Thyroid gland (tissue), 4 donors: ENCODE results near the gene SELENOM. TPM values are rescaled to one million over a fixed set of nuclear protein-coding genes. Genes with fewer than 3 reads are reported as not detected.
A peak's percentile ranks its signal among the peaks of the same experiment; 100 is the strongest.

Source experiments
- DNase-seq, 2 donors: peaks; one replicate each; pipeline ENCODE4 v3.0.0-alpha.2; 2019
- H3K27ac ChIP-seq, 3 donors: fragments of 200-600 bp; sonication (generic); 1 replicate in 2 of 3; 2 replicates in 1 of 3; pipeline ENCODE4 v1.5.1; 2016 to 2019; ENCODE audit warnings: mild to moderate bottlenecking in 1 of 3, moderate library complexity in 1 of 3
- H3K27me3 ChIP-seq: fragments of 200-600 bp; sonication (generic); one replicate; pipeline ENCODE4 v1.5.1; 2019
- H3K36me3 ChIP-seq, 2 donors: fragments of 200-600 bp; sonication (generic); one replicate each; pipeline ENCODE4 v1.5.1; 2016 to 2019
- H3K4me1 ChIP-seq, 2 donors: fragments of 200-600 bp; sonication (generic); one replicate each; pipeline ENCODE4 v1.5.1; 2017 to 2019
- H3K4me3 ChIP-seq, 3 donors: fragments of 200-600 bp; sonication (generic); replicated peaks in 1 of 3; 1 replicate in 2 of 3; 2 replicates in 1 of 3; pipeline ENCODE4 v1.5.1; 2016; ENCODE audit warnings: mild to moderate bottlenecking in 1 of 3
- H3K9me3 ChIP-seq: fragments of 200-600 bp; sonication (generic); one replicate; pipeline ENCODE4 v1.5.1; 2017
- POLR2A ChIP-seq, 2 donors: fragments of 450-650 bp; IDR thresholded peaks; one replicate each; pipeline ENCODE4 v1.6.1; 2017; ENCODE audit warnings: antibody characterized with exemption in 2 of 2, mild to moderate bottlenecking in 2 of 2, moderate library complexity in 1 of 2
- WGBS, 2 donors: methylation state at CpG; one replicate each; pipeline ENCODE4 v1.1.5; 2017; 5-methylcytosine and 5-hydroxymethylcytosine counted together
- intact Hi-C: fragments of 100-400 bp; cut with DNase I; formaldehyde crosslinking; loops from one replicate; pipeline ENCODE4 v1.15.1; 2023
- total RNA-seq, 4 donors: library from RNA; depleted of rRNA; stranded (reverse); fragments of >200 nt; gene quantifications; one replicate each; pipeline ENCODE4 v1.2.3, GENCODE V29; 2016
- TF ChIP-seq, protein P1 (sequence below), 6 experiments: fragments of 200-600 bp in 3 of 6; fragments of 450-650 bp in 3 of 6; sonication (generic) in 3 of 6; IDR thresholded peaks; one replicate each; pipeline ENCODE4 v1.5.1; 2016 to 2019; ENCODE audit warnings: antibody characterized with exemption in 6 of 6, mild to moderate bottlenecking in 2 of 6, inconsistent platforms in 1 of 6, moderate library complexity in 1 of 6

SELENOM gene, protein sequence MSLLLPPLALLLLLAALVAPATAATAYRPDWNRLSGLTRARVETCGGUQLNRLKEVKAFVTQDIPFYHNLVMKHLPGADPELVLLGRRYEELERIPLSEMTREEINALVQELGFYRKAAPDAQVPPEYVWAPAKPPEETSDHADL
- 100 to 1,000 TPM; 208 to 501 (median 314) TPM for total RNA-seq

DNA sequence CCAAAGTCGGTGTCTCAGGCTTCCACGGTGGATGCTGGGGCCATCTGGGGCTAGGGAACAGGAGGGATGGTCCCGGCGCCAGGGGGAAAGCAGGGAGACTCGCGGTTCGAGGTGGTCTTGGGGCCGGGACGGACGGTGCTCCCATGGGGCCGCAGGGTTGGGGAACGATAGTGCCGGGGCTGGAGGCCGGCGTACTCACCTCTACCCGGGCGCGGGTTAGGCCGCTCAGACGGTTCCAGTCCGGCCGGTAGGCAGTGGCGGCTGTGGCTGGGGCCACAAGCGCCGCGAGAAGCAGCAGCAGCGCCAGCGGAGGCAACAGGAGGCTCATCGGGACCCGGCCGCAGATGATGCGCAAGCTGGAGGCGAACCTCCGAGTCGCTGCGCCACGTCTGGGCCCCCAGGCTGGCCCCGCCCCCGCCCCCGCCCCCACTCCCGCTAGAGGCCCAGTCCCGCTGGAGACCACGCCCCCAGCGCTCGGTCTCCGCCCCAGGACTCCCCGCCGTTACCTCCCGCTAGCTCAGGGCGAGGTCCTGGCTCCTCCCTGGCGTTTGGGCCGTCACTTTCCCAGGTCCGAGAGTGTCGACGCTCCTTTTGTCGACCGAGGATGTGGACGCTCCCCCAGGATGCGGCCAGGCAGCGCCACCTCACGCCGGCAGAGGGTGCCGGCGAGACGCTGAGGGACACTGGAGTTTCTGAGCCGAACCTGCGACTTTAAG, at the start of gene SELENOM:
Gene SELENOM, minus strand, starts transcription at position 391 of the 716 bp plus-strand sequence. Its CDS starts 63 bp downstream, at position 328.
- TF ChIP-seq, protein P1, sequence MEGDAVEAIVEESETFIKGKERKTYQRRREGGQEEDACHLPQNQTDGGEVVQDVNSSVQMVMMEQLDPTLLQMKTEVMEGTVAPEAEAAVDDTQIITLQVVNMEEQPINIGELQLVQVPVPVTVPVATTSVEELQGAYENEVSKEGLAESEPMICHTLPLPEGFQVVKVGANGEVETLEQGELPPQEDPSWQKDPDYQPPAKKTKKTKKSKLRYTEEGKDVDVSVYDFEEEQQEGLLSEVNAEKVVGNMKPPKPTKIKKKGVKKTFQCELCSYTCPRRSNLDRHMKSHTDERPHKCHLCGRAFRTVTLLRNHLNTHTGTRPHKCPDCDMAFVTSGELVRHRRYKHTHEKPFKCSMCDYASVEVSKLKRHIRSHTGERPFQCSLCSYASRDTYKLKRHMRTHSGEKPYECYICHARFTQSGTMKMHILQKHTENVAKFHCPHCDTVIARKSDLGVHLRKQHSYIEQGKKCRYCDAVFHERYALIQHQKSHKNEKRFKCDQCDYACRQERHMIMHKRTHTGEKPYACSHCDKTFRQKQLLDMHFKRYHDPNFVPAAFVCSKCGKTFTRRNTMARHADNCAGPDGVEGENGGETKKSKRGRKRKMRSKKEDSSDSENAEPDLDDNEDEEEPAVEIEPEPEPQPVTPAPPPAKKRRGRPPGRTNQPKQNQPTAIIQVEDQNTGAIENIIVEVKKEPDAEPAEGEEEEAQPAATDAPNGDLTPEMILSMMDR (IDR thresholded peaks at IDR 0.05): peak; percentile 84 to 99 (median 97)
- peak; percentile 43 to 75 for TF ChIP-seq POLR2A (IDR thresholded peaks at IDR 0.05)
- Histone ChIP-seq H3K4me3 (peak within 1 kb of the TSS; percentile 13 to 84 (median 59)), H3K9me3 (no peaks in the 10 kb centered on the region), H3K27ac (peak within 1 kb of the TSS; percentile 89 to 97 (median 93)), H3K27me3 (no peaks in the 10 kb centered on the region), H3K36me3 (peaks cover 3 to 11% of the 10 kb centered on the region in 2 donors), H3K4me1 (peaks cover 22 to 23% of the 10 kb centered on the region in 2 donors)
- 7 to 10% methylated on average over 30 to 36 of the region's 67 CpGs for WGBS, 2 donors
- intact Hi-C loops: loop anchor here (5.0 kb wide), 1 partner anchor 35 kb away; the partner anchor contains the start of gene PLA2G3
- DNase-seq: peak; percentile 99

DNA sequence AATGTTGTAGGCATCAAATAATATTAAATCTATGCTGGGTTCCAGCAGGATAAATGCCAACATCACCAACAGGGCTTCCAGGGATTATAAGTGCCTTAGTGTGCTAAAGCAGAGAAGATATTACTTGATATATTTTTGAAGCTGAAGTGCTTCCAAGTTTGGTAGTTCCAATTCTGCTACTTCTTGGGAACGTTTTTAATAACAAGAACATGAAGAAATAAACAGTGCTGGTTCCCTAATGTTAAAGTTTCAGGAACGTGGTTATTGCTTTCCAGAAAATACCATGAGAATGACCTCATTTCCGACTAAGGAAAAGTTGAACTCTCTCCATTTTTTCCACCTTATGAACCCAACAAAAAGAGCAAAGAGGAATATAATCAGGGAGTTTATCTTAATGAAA, 48.1 kb upstream of the SELENOM start:
- peaks cover 3% of the 10 kb centered on the region in 2 donors for H3K4me1 ChIP-seq
- TF ChIP-seq, protein P1 (IDR thresholded peaks at IDR 0.05): no peak
- TF ChIP-seq POLR2A (IDR thresholded peaks at IDR 0.05): no peak
- WGBS, 2 donors: 37 to 44% methylated on average over 3 of the region's 3 CpGs
- H3K27me3 ChIP-seq: no peaks in the 10 kb centered on the region
- no peaks in the 10 kb centered on the region for H3K36me3 ChIP-seq
- DNase-seq: no peak
- no peaks in the 10 kb centered on the region for H3K9me3 ChIP-seq
- intact Hi-C loops: no loop called here
- no peak overlapping the region for H3K4me3 ChIP-seq
- H3K27ac ChIP-seq: peak overlapping the region in 1 of 3 donors; percentile 46

DNA sequence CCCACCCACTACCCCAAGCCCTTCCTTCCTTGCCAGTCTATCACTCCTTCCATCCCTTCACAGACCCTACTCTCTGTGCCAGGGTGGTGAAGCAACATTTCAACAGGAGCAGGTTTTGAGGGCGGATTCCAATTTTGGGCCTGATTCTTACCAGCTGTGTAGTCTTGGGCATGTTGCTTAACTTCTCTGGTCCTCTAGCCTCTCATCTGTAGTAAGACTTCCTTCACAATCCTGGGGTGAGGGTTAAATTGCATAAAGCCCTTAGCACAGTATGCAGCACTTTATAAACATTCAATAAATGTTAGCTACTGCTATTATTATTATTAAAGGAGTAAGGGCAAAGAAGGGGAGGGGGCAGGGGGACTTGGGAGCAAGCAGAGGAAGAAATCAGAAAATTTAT, 47.6 kb upstream of the SELENOM start:
- WGBS, 2 donors: 88 to 96% methylated on average over 1 of the region's 1 CpG
- no peaks in the 10 kb centered on the region for H3K27me3 ChIP-seq
- intact Hi-C loops: loop anchor here (5.0 kb wide), 1 partner anchor 53 kb away; no protein-coding TSS in a partner anchor
- no peak overlapping the region for H3K27ac ChIP-seq
- H3K4me1 ChIP-seq: peaks cover 3% of the 10 kb centered on the region in 2 donors
- no peak overlapping the region for H3K4me3 ChIP-seq
- TF ChIP-seq, protein P1 (IDR thresholded peaks at IDR 0.05): no peak
- TF ChIP-seq POLR2A (IDR thresholded peaks at IDR 0.05): no peak
- no peaks in the 10 kb centered on the region for H3K36me3 ChIP-seq
- DNase-seq: no peak
- no peaks in the 10 kb centered on the region for H3K9me3 ChIP-seq

DNA sequence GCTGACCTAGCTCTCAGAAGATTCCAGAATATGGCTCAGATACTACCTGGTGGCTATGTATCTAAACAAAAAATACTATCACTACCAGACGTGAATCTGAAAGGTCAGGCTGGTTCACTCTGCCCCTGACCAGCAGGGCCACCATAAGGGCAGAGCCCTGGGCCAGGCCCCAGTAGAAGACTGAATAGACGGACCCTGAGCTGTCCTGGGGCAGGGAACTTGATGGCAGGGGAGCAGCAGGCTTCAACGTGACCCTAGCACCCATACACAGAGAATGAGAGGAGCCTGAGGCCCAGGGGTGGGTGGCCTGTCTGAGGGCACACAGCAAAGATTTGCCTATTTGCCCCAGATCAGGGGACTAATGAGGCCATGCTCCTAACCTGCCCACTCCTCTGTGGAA, 46.0 kb upstream of the SELENOM start:
- no peak for DNase-seq
- intact Hi-C loops: loop anchor here (5.0 kb wide), 1 partner anchor 51 kb away; no protein-coding TSS in a partner anchor
- no peaks in the 10 kb centered on the region for H3K9me3 ChIP-seq
- H3K36me3 ChIP-seq: no peaks in the 10 kb centered on the region
- no peak overlapping the region for H3K4me3 ChIP-seq
- TF ChIP-seq, protein P1 (IDR thresholded peaks at IDR 0.05): no peak
- no peak for TF ChIP-seq POLR2A (IDR thresholded peaks at IDR 0.05)
- peaks cover 3 to 7% of the 10 kb centered on the region in 2 donors for H3K4me1 ChIP-seq
- 72 to 77% methylated on average over 3 of the region's 3 CpGs for WGBS, 2 donors
- H3K27me3 ChIP-seq: no peaks in the 10 kb centered on the region
- H3K27ac ChIP-seq: no peak overlapping the region

DNA sequence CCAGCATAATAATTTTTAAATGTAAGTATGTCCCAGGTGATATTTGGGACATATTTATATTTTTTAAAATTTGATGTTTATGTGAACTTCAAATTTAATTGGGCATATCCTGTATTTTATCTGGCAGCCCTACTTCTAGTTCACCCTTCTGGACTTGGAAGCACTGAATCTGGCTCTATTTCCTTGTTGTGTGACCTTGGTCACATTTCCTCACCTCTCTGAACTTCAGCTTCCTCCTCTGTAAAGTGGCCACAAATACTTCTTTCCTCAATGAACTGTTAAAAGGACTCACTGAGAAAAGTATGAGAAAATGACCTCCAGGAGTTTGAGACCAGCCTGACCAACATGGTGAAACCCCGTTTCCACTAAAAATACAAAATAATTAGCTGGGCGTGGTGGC, 44.5 kb upstream of the SELENOM start:
- WGBS, 2 donors: 83 to 89% methylated on average over 2 of the region's 2 CpGs
- DNase-seq: no peak
- H3K9me3 ChIP-seq: no peaks in the 10 kb centered on the region
- peaks cover 3 to 11% of the 10 kb centered on the region in 2 donors for H3K4me1 ChIP-seq
- no peaks in the 10 kb centered on the region for H3K36me3 ChIP-seq
- H3K4me3 ChIP-seq: no peak overlapping the region
- intact Hi-C loops: loop anchor here (5.0 kb wide), 1 partner anchor 50 kb away; no protein-coding TSS in a partner anchor
- TF ChIP-seq, protein P1 (IDR thresholded peaks at IDR 0.05): no peak
- no peak for TF ChIP-seq POLR2A (IDR thresholded peaks at IDR 0.05)
- H3K27ac ChIP-seq: no peak overlapping the region
- no peaks in the 10 kb centered on the region for H3K27me3 ChIP-seq
